Fibroblast of the conjunctiva (primary cell): ENCODE results near the gene KCNE1.
"Not testable (repeated sequence)": the region's sequence is repeated elsewhere in the genome, so short reads cannot be mapped to it uniquely, and the experiment has no call there.

Source experiments
- DNase-seq: peaks from one replicate; pipeline ENCODE4 v3.0.0-alpha.2; 2010; ENCODE audit warnings: low read depth

The KCNE1 gene

GRCh38 chr21:34511787-34512455 lies at the start of gene KCNE1:
Gene KCNE1, minus strand, starts transcription at chr21:34512210. Its CDS starts 62,576 bp downstream, at chr21:34449634.
- DNase-seq, result no peak

- no peak for DNase-seq
These were observed 49.8 kb upstream of the KCNE1 start for GRCh38 chr21:34561806-34562205.

- DNase-seq, result no peak
These were observed 48.6 kb upstream of the KCNE1 start for GRCh38 chr21:34560609-34561008.

- no peak for DNase-seq
These were observed 48.0 kb upstream of the KCNE1 start for GRCh38 chr21:34560021-34560420.

GRCh38 chr21:34559089-34559631 lies 47.1 kb upstream of the KCNE1 start:
- DNase-seq, result no peak

- DNase-seq, result no peak
These were observed 46.2 kb upstream of the KCNE1 start for GRCh38 chr21:34558166-34558565.

GRCh38 chr21:34557261-34557660 lies 45.3 kb upstream of the KCNE1 start:
- DNase-seq, result no peak

- DNase-seq, result not testable (repeated sequence)
These were observed 42.7 kb upstream of the KCNE1 start for GRCh38 chr21:34554670-34555069.

GRCh38 chr21:34554227-34554626 lies 42.2 kb upstream of the KCNE1 start:
- DNase-seq, result no peak

GRCh38 chr21:34553151-34553952 lies 41.3 kb upstream of the KCNE1 start:
- DNase-seq, result no peak

- no peak for DNase-seq
These were observed 40.5 kb upstream of the KCNE1 start for GRCh38 chr21:34552360-34553098.

GRCh38 chr21:34550182-34550799 lies 38.3 kb upstream of the KCNE1 start:
- DNase-seq, result no peak

GRCh38 chr21:34548781-34549376 lies 36.9 kb upstream of the KCNE1 start:
- DNase-seq, result no peak

GRCh38 chr21:34546542-34546941 lies 34.5 kb upstream of the KCNE1 start:
- no peak for DNase-seq

GRCh38 chr21:34545079-34545884 lies 33.3 kb upstream of the KCNE1 start:
- peak; percentile 83 for DNase-seq

GRCh38 chr21:34544032-34544496 lies 32.1 kb upstream of the KCNE1 start:
- peak; percentile 63 for DNase-seq

GRCh38 chr21:34543017-34543416 lies 31.0 kb upstream of the KCNE1 start:
- DNase-seq, result no peak

GRCh38 chr21:34540206-34540605 lies 28.2 kb upstream of the KCNE1 start:
- no peak for DNase-seq

GRCh38 chr21:34537838-34538237 lies 25.8 kb upstream of the KCNE1 start:
- no peak for DNase-seq

GRCh38 chr21:34536820-34537219 lies 24.8 kb upstream of the KCNE1 start:
- DNase-seq, result no peak

GRCh38 chr21:34536311-34536710 lies 24.3 kb upstream of the KCNE1 start:
- no peak for DNase-seq
